Neural progenitor cell (in vitro differentiated cells): ENCODE measurements around the gene RNASEH2C. TPM values are rescaled to one million over a fixed set of nuclear protein-coding genes. Genes with fewer than 3 reads are reported as not detected.
A peak's percentile ranks its signal among the peaks of the same experiment; 100 is the strongest.

Experiments used
- DNase-seq: peaks from one replicate; pipeline ENCODE4 v3.0.0-alpha.2; 2016; ENCODE audit warnings: low spot score
- H2AFZ ChIP-seq: fragments of 200-600 bp; sonication (generic); replicated peaks from 2 replicates; pipeline ENCODE4 v1.6.1; 2016; ENCODE audit warnings: antibody characterized with exemption
- H3F3A ChIP-seq: fragments of 200-600 bp; sonication (generic); 2 replicates; pipeline ENCODE4 v1.6.1; 2016; ENCODE audit warnings: antibody characterized with exemption, low read depth
- H3K27ac ChIP-seq: fragments of 200-600 bp; sonication (generic); 2 replicates; pipeline ENCODE4 v1.5.1; 2016; ENCODE audit warnings: mild to moderate bottlenecking
- H3K27me3 ChIP-seq: fragments of 200-600 bp; sonication (generic); 2 replicates; pipeline ENCODE4 v1.6.1; 2016; ENCODE audit warnings: mild to moderate bottlenecking, moderate library complexity
- H3K36me3 ChIP-seq: fragments of 200-600 bp; sonication (generic); 2 replicates; pipeline ENCODE4 v1.5.1; 2016
- H3K4me1 ChIP-seq: fragments of 200-600 bp; sonication (generic); 2 replicates; pipeline ENCODE4 v1.6.1; 2016; ENCODE audit warnings: mixed run types
- H3K4me2 ChIP-seq: fragments of 200-600 bp; sonication (generic); 2 replicates; pipeline ENCODE4 v1.6.1; 2016
- H3K4me3 ChIP-seq: fragments of 200-600 bp; sonication (generic); 2 replicates; pipeline ENCODE4 v1.5.1; 2016
- H3K79me2 ChIP-seq: fragments of 200-600 bp; sonication (generic); 2 replicates; pipeline ENCODE4 v1.6.1; 2016; ENCODE audit warnings: low read depth
- H3K9ac ChIP-seq: fragments of 200-600 bp; sonication (generic); 2 replicates; pipeline ENCODE4 v1.6.1; 2016
- H3K9me3 ChIP-seq: fragments of 200-600 bp; sonication (generic); 2 replicates; pipeline ENCODE4 v1.5.1; 2016; ENCODE audit warnings: low read depth
- H4K20me1 ChIP-seq: fragments of 200-600 bp; sonication (generic); 2 replicates; pipeline ENCODE4 v1.6.1; 2016; ENCODE audit warnings: low read depth
- H3K27ac Mint-ChIP-seq: 3 replicates; pipeline ENCODE4 v1.8.0; 2021; ENCODE audit warnings: mixed read lengths
- H3K27me3 Mint-ChIP-seq: 2 replicates; pipeline ENCODE4 v1.8.0; 2022; ENCODE audit warnings: low read depth, mild to moderate bottlenecking, inconsistent platforms, moderate library complexity, mixed read lengths; ENCODE audit not compliant: insufficient read depth
- H3K36me3 Mint-ChIP-seq: 3 replicates; pipeline ENCODE4 v1.8.0; 2021; ENCODE audit warnings: mixed read lengths
- H3K4me1 Mint-ChIP-seq: 3 replicates; pipeline ENCODE4 v1.8.0; 2021; ENCODE audit warnings: mixed read lengths
- H3K4me3 Mint-ChIP-seq: 3 replicates; pipeline ENCODE4 v1.8.0; 2021; ENCODE audit warnings: mild to moderate bottlenecking, moderate library complexity, mixed read lengths
- H3K9me3 Mint-ChIP-seq: 3 replicates; pipeline ENCODE4 v1.8.0; 2020; ENCODE audit warnings: mixed read lengths
- EZH2 ChIP-seq: fragments of 200-600 bp; sonication (generic); IDR thresholded peaks from 2 replicates; pipeline ENCODE4 v1.6.1; 2017; ENCODE audit warnings: antibody characterized with exemption, mild to moderate bottlenecking, moderate library complexity
- EZH2phosphoT487 ChIP-seq: fragments of 200-600 bp; sonication (generic); IDR thresholded peaks from 2 replicates; pipeline ENCODE4 v1.6.1; 2017; ENCODE audit warnings: antibody characterized with exemption
- total RNA-seq: library from RNA; depleted of rRNA; stranded (reverse); fragments of >200 nt; gene quantifications from 2 replicates; pipeline ENCODE4 v1.2.3, GENCODE V29; 2015; ENCODE audit warnings: low replicate concordance
- TF ChIP-seq, protein P1 (sequence below): fragments of 200-600 bp; sonication (generic); IDR thresholded peaks from 2 replicates; pipeline ENCODE4 v1.5.1; 2017; ENCODE audit warnings: antibody characterized with exemption, mild to moderate bottlenecking

The RNASEH2C gene
- total RNA-seq, 1 donor from 2014 or later: 23.4 TPM

DNA sequence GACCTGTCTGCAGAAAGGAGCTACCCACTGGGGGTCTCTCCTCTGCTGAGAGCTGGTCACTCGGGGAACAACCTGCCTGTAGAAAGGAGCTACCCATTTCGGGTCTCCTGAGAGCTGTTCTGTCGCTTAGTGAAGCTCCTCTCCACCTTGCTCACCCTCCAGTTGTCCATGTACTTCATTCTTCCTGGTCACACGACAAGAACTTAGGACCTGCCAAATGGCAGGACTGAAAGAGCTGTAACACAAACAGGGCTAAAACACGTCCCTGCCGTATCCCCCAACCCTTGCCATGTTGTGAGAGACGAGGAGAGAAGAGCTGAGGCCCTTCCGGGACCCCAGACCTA, 24.1 kb upstream of the RNASEH2C start:
- no peaks in the 10 kb centered on the region for H3K36me3 ChIP-seq
- TF ChIP-seq EZH2phosphoT487: no peak
- TF ChIP-seq, protein P1, sequence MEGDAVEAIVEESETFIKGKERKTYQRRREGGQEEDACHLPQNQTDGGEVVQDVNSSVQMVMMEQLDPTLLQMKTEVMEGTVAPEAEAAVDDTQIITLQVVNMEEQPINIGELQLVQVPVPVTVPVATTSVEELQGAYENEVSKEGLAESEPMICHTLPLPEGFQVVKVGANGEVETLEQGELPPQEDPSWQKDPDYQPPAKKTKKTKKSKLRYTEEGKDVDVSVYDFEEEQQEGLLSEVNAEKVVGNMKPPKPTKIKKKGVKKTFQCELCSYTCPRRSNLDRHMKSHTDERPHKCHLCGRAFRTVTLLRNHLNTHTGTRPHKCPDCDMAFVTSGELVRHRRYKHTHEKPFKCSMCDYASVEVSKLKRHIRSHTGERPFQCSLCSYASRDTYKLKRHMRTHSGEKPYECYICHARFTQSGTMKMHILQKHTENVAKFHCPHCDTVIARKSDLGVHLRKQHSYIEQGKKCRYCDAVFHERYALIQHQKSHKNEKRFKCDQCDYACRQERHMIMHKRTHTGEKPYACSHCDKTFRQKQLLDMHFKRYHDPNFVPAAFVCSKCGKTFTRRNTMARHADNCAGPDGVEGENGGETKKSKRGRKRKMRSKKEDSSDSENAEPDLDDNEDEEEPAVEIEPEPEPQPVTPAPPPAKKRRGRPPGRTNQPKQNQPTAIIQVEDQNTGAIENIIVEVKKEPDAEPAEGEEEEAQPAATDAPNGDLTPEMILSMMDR: no peak
- no peak for TF ChIP-seq EZH2
- H3K4me3 Mint-ChIP-seq: no peak overlapping the region
- DNase-seq: no peak
- H3F3A ChIP-seq: no peaks in the 10 kb centered on the region
- H3K4me1 Mint-ChIP-seq: no peaks in the 10 kb centered on the region
- H3K27ac ChIP-seq: no peak overlapping the region
- no peak overlapping the region for H3K4me3 ChIP-seq
- H3K9me3 Mint-ChIP-seq: peaks cover 16% of the 10 kb centered on the region
- H3K4me1 ChIP-seq: no peaks in the 10 kb centered on the region
- peaks cover 11% of the 10 kb centered on the region for H3K27me3 Mint-ChIP-seq
- no peaks in the 10 kb centered on the region for H3K79me2 ChIP-seq
- H3K27me3 ChIP-seq: peaks cover 35% of the 10 kb centered on the region
- no peak overlapping the region for H2AFZ ChIP-seq
- no peak overlapping the region for H3K9ac ChIP-seq
- H3K27ac Mint-ChIP-seq: no peak overlapping the region
- no peak overlapping the region for H3K4me2 ChIP-seq
- no peaks in the 10 kb centered on the region for H4K20me1 ChIP-seq
- H3K9me3 ChIP-seq: peaks cover 9% of the 10 kb centered on the region
- no peaks in the 10 kb centered on the region for H3K36me3 Mint-ChIP-seq

DNA sequence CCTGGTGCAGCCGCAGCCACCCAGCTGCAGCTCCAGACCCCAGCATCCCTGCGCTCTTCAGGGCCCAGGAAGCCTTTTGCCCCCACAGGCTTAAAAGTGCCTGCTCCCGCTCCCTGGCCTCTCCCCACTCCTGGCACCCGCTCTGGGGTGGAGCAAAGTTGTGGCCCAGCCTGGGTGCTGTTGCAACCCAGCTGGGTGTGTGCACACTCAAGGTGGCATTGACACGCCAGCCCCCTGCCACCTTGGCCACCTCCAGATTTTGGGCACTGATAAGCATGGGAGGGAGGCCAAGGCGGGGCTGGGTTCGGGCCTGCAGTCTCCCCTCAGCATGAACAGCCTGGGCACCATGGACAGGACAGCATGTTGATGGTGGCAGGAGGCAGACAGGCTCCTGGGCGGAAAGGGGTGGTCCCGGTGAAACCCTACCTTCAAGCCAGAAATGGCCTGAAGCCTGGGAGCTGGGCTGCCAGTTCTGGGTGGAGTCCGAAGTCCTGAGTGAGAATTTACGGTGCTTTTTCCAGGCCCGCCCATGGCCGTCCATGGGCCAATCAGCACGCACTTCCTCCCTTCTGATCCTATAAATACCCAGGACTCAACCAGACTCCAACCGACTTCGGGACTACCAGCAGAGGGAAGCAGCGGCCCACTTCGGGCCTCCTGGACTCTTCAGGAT, 23.6 kb upstream of the RNASEH2C start:
- Histone ChIP-seq H3K4me1 (no peaks in the 10 kb centered on the region), H3K9ac (no peak overlapping the region), H3K9me3 (peaks cover 9% of the 10 kb centered on the region), H3K36me3 (no peaks in the 10 kb centered on the region), H3K27me3 (peaks cover 30% of the 10 kb centered on the region), H3F3A (no peaks in the 10 kb centered on the region), H3K27ac (no peak overlapping the region), H3K4me2 (no peak overlapping the region), H2AFZ (no peak overlapping the region), H3K4me3 (no peak overlapping the region), H3K79me2 (no peaks in the 10 kb centered on the region), H4K20me1 (no peaks in the 10 kb centered on the region)
- H3K9me3 Mint-ChIP-seq: peaks cover 12% of the 10 kb centered on the region
- peaks cover 7% of the 10 kb centered on the region for H3K27me3 Mint-ChIP-seq
- H3K4me1 Mint-ChIP-seq: no peaks in the 10 kb centered on the region
- DNase-seq: peak; percentile 45
- TF ChIP-seq, protein P1: peak; percentile 39
- TF ChIP-seq EZH2 (no peak), EZH2phosphoT487 (no peak)
- H3K36me3 Mint-ChIP-seq: no peaks in the 10 kb centered on the region
- H3K27ac Mint-ChIP-seq: no peak overlapping the region
- no peak overlapping the region for H3K4me3 Mint-ChIP-seq

DNA sequence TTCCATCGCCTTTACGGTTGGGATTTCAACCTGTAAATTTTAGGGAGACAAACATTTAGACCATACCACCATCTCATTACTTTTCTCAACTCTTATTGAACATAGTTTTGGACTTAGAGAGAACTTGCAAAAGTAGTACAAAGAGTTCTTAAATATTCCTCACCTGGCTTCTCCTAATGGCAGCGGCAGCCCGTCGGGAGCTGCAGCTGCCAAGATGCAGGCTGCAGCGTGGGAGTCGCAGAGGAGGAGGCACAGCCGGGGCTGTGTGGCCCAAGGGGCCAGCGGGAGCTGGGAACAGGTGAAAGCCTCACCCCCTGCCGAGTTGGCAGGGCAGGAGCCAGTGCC, 23.1 kb upstream of the RNASEH2C start:
- Histone ChIP-seq H3K4me1 (no peaks in the 10 kb centered on the region), H3K4me3 (no peak overlapping the region), H3K27me3 (peaks cover 25% of the 10 kb centered on the region), H3K4me2 (no peak overlapping the region), H2AFZ (no peak overlapping the region), H3F3A (no peaks in the 10 kb centered on the region), H3K27ac (no peak overlapping the region), H3K79me2 (no peaks in the 10 kb centered on the region), H3K36me3 (no peaks in the 10 kb centered on the region), H4K20me1 (no peaks in the 10 kb centered on the region), H3K9me3 (peaks cover 7% of the 10 kb centered on the region), H3K9ac (no peak overlapping the region)
- H3K36me3 Mint-ChIP-seq: no peaks in the 10 kb centered on the region
- H3K27ac Mint-ChIP-seq: no peak overlapping the region
- no peak for DNase-seq
- TF ChIP-seq, protein P1: no peak
- TF ChIP-seq EZH2 (no peak), EZH2phosphoT487 (no peak)
- no peaks in the 10 kb centered on the region for H3K4me1 Mint-ChIP-seq
- H3K4me3 Mint-ChIP-seq: no peak overlapping the region
- H3K9me3 Mint-ChIP-seq: peaks cover 10% of the 10 kb centered on the region
- H3K27me3 Mint-ChIP-seq: peaks cover 4% of the 10 kb centered on the region
